ENCODE measurements around the gene KNCN.

- TF ChIP-seq CTCF (IDR thresholded peaks at IDR 0.05): no peak
- TF ChIP-seq POLR2A (IDR thresholded peaks at IDR 0.05): no peak
Observed at GRCh38 chr1:46596846-46597245, 45.4 kb upstream of the KNCN start.
